GM18858 (cell line): Measurements from ENCODE around the gene SYTL2.
"Not testable (repeated sequence)": the region's sequence is repeated elsewhere in the genome, so short reads cannot be mapped to it uniquely, and the experiment has no call there.

Experiments used
- ATAC-seq: cut with Tn5 transposase; IDR thresholded peaks from one replicate; pipeline ENCODE4 v1.9.1; 2021; ENCODE audit not compliant: unreplicated experiment

SYTL2 gene

DNA sequence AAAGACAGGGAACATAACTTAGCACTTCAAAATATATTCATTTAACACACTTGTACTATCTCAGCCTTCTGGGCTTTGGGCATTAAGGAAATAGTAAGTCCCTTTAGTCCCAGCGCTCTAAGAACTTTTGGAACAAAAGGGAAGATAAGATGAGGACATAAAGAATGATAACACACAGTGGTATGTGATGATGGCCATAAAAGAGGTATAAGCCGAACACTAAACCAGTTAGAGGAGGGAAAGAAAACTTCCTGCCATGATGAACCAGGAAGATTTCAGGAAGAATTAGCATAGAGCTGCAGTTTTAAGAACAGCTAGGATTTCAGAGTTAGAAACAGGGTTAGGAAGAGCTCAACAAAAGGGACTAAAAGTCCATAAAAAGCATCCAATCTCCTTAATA lies 11.8 kb downstream of the SYTL2 start:
- ATAC-seq = no peak

DNA sequence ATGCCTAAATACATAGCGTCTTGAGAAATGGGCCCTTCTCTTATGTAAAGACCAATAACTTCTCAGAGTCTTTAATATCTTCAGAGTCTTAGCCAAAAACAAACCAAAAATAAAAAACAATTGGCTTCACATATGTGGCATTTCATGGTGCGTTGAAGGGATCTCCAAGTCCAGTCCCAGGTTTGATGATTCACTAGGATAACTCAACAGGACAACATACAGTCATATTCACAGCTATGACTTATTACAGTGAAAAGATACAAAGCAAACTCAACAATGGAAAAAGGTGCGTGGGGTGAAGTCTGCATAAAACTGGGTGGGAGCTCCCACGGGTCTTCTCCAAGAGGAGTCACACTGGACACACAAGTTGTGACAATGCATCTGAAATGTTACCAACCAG lies 12.6 kb downstream of the SYTL2 start:
- no peak for ATAC-seq

DNA sequence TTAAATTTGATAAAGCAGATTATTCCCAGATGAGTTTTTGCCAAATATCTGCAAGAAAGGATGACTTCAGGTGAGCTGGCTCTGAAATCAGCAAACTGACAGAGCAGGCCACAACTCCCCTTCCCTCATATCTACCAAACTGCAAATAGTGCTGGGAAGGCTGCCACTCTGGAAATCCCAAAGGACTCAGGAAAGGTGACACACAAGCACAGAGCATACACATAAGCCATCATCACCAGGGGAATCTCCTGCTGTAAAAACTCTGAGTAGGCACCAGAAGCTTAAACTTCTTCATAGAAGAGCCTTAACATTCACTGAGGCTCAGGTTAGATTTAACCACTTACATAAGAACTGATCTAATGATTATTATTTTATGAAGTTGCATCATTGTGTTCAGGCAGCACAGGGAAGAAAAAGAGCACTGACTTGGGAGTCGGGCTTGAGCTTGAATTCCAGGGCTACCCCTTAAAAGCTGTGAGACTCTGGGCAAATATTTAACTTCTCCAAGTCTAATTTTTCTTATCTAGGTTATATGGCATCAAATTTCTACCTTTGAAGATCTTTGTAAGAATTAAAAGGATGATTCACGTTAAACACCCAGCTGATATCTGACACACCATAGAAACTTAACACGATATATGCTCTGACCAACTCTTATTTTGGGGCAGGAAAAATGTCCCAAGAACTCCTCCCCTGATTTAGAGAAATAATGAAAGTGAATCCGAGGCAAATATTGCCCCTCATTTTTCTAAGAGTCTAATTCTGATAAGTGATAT lies 15.0 kb downstream of the SYTL2 start:
- no peak for ATAC-seq

- ATAC-seq = no peak
Observed at GRCh38 chr11:85791409-85791990, 19.4 kb downstream of the SYTL2 start.

- ATAC-seq = no peak
Observed at GRCh38 chr11:85787809-85788760, 22.9 kb downstream of the SYTL2 start.

- ATAC-seq = no peak
Observed at GRCh38 chr11:85787168-85787567, 23.8 kb downstream of the SYTL2 start.

- ATAC-seq = no peak
Observed at GRCh38 chr11:85784480-85785265, 26.3 kb downstream of the SYTL2 start.

DNA sequence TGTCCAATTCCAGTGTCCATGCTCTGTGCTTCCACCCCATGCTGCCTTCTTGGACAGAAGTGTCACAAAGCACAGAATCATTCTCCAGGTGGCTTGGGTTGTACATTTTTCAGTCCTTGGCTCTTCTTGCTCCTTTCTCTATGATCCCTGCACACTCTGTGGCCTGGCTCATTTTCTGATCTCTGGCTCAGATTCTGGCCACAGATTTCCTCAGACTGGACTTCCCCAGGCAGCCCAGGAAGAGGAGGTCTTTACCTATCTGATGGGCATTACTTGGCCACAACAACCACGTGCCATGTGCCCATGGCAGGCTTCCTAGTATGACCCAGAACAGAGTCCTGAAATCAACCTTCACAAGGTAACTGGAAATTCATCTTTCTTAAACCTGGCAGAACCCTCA lies 27.2 kb downstream of the SYTL2 start:
- no peak for ATAC-seq

- not testable (repeated sequence) for ATAC-seq
Observed at GRCh38 chr11:85780780-85781517, 30.0 kb downstream of the SYTL2 start.

DNA sequence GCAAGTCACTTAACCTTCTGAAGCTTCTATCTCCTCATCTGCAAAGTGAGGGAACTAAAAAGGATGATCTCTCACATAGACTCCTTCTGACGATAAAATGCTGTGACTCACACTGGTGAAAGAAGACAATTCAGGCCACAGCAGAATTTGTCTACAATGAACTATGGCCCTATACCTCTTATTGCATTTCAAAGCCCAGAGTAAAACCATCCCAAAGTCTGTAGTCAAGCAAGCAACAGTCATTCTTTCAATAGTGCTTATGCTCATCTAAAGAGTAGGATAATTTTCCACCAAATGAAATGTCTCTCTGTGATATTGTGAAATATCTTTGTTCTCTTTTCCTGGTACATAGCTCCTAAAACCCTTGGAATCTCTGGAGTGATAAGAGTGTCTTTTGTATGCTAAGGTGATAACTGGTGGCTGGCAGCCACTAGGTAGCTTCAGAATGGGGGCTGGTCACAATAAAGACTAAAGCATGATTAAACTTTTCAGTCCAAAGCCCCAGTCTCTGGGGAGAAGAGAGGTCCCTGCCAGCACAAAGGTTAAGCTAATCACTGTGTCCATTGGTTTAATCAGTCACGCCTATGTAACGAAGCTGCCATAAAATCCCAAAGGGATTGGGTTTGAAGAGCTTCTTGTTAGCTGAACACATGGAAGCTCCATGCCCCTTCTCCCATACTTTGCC lies 30.8 kb downstream of the SYTL2 start:
- ATAC-seq = no peak

DNA sequence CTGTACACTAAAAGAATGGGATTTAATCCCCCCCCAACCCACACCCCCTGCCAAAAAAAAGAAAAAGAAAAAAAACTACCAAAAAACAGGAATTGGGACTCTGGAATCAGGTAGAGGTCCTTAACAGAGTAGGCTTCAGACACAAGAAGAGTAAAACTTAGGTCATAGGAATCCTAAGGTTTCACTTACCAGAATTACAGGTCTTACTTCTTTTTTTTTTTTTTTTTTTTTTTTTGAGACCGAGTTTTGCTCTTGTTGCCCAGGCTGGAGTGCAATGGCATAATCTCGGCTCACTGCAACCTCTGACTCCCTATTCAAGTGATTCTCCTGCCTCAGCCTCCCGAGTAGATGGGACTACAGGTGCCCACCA lies 33.4 kb downstream of the SYTL2 start:
- not testable (repeated sequence) for ATAC-seq

DNA sequence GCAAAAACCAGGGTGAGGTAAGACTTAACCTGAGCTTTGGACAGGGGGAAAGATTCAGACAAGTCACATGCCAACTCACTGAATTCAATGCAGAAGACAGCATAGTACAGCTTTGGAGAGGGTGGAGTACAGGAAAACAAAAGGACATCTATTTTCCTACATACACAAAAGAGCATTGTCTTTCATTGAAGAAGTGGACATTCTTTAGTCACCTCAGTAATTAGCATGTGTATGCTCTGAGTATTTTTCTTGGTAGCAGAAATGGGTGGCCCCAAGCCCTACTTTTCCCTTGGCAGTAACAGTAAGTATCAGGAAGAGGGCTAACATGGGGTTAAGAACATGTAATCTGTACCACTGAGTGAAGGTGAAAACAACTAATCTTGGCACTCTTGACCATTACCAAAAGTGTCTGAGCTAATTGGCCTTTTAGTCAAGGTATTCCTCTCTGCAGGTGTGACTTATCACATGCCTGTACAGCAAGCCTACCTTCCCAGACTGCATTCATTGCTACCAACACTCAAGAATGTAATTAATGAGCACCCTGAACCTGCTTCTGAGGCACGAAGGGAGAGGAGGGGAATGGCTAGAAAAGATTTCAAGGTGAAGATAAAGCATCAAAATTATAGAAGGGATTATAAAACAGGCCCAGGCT lies 33.9 kb downstream of the SYTL2 start:
- ATAC-seq = no peak

DNA sequence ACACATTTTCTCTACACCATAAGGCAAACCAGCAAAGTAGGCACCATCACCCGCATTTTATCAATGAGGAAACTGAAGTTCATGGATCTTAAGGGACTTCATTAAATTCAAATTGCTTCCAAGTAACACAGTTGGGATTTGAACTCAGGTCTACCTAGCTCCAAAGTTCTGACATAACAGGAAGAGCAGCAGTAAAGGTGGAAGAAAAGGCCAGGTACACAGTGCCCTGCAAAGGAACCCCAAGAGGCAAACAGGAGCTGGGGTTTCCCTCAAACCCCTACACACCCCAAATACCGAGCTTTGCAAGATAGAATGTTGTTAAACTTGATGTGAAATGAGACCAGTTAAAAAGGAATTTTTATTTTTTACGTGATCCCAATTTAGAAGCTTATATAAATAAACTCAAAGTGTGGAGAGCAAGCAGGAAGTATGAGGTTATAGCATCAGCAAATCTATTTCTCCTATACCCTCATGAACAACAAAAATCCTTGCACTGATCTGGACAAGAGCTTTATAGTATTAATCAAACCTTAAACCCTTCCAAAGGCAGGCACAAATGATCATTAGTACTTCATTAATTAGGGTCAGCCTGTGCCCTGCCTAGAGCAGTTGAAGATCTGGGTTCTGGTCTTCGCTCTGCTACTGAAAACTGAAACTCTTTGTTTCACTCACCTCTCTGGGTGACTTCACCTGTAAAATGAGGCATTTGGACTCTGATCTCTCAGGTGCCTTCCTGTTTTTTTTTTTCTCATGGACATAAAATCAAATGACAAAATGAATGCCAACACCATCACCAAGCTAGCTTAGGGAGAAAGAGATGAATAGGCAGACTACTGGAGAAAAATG lies 36.5 kb downstream of the SYTL2 start:
- no peak for ATAC-seq

DNA sequence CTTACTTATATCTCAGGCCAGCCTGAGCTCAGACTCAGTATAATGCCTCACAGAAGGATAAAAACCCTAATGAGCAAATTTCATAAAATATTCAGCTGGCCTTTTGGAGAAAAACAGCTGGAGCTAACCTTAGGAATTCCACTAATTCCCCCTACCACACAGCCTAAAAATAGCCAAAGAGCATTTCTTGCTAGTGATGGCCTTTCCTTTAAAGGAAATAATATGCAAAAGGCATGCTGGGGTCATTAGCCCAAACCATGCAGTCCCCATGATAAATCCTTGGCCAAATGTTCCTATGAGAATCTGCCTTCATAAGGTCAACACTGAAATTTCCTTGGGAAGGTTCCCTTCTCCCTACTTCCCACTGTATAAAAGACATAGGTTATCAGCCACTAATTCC lies 38.2 kb downstream of the SYTL2 start:
- ATAC-seq = no peak

DNA sequence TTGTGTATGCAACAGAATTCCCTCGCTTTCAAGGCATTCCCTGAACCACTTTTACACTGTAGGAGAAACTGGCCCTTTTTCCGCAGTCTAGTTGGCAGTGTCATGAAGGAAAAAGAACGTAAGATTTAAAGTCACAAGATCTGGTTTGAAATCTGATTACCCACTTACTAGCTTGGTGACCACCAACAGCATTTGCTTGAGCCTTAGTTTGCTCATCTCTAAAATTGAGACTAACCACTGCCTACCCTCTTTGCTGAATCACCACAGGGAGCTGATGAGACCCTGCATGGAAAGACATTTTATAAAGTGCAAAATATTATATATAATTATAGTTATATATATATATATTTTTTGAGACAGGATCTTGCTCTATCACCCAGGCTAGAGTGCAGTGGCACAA lies 39.4 kb downstream of the SYTL2 start:
- no peak for ATAC-seq

DNA sequence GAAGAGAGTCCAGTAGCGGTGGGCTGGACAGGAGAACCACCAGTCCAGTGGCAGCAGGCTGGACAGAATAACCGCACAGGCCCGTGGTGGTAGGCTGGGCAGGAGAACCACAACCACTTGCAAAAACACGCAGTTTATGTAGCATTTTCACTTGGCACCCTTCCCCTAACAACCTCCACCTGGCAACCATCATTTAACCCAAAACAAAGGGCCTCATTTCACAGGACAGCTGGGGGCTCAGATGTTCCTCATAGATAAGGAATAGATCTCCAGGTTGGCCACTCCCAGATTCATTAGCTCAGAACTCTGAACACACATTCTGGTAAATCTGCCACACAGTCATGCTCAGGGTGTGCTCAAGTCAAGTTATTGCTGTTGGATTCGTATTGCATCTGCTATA lies 41.2 kb downstream of the SYTL2 start:
- no peak for ATAC-seq

DNA sequence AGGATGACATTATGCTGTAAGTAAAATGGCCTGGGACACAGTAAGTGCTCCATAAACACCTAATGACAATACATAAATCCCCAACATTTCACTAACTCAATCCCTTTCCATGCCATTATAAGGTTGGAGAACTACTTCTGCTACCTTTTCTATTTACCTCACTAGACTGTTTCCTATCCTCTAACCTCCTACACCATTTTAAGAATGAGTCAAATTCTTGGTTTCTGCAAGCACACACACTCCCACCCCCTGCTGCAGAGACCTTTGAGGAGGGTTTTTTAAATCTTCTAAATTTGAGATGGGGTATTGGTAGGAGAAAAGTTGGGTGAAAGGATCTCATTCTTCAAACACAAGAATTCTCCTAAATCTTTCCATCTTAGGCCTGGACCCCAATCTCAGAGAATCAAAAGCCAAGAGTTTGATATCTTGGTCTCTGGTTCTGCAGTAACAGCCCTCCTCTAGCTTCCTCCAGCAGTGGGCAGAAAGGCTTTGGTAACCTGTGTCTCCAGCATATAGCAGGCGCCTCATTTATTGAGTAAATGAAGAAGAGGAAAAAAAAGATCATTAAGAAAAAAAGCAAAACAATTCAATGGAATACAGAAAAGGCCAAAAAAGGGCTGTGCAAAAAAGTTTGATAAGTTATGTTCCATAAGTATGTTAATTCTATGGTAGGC lies 42.3 kb downstream of the SYTL2 start:
- ATAC-seq = no peak
